GM19238 (cell line): ENCODE results near the gene DNAJB14.
A peak's percentile ranks its signal among the peaks of the same experiment; 100 is the strongest.
"Not testable (repeated sequence)": the region's sequence is repeated elsewhere in the genome, so short reads cannot be mapped to it uniquely, and the experiment has no call there.

ENCODE experiments used
- DNase-seq: peaks from one replicate; pipeline ENCODE4 v3.0.0; 2011; ENCODE audit warnings: low spot score; ENCODE audit not compliant: insufficient read length

DNAJB14 gene

GRCh38 chr4:99946356-99947189, at the start of gene DNAJB14:
Gene DNAJB14, minus strand, starts transcription at chr4:99946618. Its CDS starts 47 bp downstream, at chr4:99946571.
- DNase-seq = peak; percentile 44

DNA sequence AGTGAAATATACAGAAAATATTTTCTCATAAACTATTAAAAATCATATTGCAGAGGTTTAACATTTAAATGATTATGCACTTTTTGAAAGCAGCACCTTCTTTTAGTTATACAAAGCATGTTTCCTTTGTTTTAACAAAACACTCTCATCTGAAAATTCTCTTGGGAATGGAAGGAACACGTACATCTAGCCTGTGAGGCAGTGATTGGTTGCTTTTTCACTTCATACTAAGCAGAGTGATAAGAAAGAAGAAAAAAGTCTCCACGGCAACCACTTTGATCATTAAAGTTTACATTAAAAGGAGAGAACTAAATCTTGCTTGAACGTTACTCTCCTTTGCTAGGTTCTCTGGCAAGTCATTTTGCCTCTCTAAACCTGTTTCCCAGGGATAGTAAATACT, 45.3 kb upstream of the DNAJB14 start:
- no peak for DNase-seq

DNA sequence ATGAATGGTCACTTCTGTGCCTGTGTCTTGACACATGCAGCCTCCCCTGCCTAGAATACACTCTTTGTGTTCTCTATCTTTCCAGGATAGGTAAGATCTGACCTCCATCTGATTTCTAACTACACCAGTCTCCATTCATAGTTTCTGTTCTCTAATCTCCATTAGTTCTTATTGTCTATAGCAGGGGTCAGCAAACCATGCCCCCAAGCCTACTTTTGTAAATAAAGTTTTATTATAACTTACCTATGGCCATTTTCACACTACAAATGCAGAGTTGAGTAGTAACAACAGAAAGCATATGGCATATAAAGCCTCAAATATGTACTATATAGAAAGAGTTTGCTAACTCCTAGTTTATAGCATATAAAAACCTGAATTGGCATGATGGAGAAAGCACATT, 41.3 kb upstream of the DNAJB14 start:
- no peak for DNase-seq

GRCh38 chr4:99986792-99987191, 40.4 kb upstream of the DNAJB14 start:
- no peak for DNase-seq

GRCh38 chr4:99983289-99983943, 37.0 kb upstream of the DNAJB14 start:
- DNase-seq = no peak

- DNase-seq = no peak
Measured at GRCh38 chr4:99979872-99980271, 33.5 kb upstream of the DNAJB14 start.

GRCh38 chr4:99971453-99972111, 25.2 kb upstream of the DNAJB14 start:
- DNase-seq = no peak

DNA sequence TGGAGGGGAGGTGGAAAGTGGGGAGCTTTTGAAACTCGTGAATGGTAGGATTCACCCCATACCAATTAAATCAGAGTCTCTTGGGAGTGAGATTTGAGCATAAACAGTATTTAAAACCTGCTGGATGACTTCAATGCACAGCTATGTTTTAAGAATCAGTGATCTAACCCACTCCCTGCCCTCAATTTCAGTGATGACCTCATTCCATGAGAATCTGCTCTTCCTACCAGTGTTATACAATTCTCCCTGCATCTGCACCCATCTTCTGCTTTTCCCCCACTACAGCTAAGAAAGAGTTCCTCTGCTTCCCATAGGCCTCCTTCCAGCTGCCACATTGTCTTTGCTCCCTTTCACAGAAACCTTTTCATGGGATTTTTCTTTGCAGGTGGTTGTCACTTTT, 21.9 kb upstream of the DNAJB14 start:
- DNase-seq = no peak

DNA sequence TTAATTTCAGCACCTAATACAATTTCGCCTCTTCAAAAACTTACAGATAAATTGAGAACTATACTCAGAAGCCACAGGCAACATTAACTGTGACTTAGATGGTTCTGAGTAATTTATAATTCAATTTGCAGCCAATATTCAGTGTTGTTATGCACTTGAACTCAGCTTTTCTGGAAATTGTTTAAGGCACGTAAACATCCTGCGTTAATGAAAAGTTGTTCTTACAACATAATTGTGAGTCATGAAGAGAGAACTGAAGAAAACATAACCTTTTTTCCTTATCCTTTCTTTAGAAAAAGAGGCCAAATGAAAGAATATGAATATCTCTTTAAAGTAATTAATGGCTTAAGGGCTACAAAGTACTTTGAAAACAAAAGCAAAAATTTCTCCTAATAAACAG, 20.3 kb upstream of the DNAJB14 start:
- no peak for DNase-seq

DNA sequence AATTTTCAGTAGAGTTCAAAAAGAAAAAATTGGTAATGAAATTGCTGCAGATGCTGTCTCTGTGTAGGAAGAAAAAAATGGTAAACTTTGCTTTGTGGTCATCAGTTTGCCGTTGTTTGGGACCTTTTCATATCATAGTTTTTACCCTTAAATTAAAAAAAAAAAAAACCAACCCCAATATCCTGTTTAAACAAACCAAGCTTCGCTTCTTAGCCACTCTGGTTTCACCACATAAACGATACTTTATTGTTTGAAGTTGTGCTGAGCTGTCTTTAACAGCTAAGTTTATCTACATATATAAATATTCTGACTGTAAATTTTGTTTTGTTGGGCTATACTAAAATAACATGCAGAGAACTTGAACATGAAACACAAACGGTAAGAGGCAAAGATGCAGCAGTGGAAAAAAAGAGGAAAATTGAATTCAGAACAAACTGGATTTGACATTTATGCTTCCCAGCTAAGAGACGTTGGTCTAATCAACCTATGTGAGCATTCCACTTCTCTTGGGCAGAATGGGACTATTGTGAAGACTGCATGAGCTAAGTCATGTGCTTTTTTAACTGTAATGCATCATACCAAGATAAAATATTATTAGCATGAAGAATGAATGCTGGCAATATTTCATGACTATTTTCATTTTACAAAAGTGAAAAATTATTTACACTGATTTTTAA, 19.4 kb upstream of the DNAJB14 start:
- no peak for DNase-seq

- no peak for DNase-seq
Measured at GRCh38 chr4:99965173-99965572, 18.8 kb upstream of the DNAJB14 start.

DNA sequence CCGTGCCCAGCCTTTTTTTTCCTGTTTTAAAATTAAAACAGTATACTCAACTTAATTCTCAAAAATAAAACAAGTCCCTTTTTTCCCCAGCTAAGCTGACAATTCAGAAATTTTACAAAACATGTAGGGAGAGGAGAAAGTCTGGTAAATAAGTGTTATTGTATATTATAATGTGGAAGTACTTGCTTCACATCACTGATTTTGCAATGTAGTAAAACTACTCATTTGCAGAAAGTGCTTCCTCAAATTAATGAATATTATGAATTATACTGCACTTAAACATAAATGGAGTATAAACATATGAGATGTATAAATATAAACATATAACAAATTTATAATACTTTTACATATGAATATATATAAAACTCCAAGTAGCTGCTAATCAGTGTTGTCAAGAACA, 15.3 kb upstream of the DNAJB14 start:
- no peak for DNase-seq

GRCh38 chr4:99960648-99961047, 14.2 kb upstream of the DNAJB14 start:
- no peak for DNase-seq

DNA sequence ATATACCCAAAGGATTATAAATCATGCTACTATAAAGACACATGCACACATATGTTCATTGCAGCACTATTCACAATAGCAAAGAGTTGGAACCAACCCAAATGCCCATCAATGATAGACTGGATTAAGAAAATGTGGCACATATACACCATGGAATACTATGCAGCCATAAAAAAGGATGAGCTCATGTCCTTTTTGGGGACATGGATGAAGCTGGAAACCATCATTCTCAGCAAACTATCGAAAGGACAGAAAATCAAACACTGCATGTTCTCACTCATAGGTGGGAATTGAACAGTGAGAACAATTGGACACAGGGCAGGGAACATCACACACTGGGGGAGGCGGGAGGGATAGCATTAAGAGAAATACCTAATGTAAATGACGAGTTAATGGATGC, 11.8 kb upstream of the DNAJB14 start:
- not testable (repeated sequence) for DNase-seq

- no peak for DNase-seq
Measured at GRCh38 chr4:99950913-99951254, 4.5 kb upstream of the DNAJB14 start.

GRCh38 chr4:99949999-99950912, 3.8 kb upstream of the DNAJB14 start, which contains the start of gene H2AZ1:
Gene H2AZ1, minus strand, starts transcription at chr4:99950275. Its CDS starts 105 bp downstream, at chr4:99950170.
- DNase-seq = peak; percentile 88

DNA sequence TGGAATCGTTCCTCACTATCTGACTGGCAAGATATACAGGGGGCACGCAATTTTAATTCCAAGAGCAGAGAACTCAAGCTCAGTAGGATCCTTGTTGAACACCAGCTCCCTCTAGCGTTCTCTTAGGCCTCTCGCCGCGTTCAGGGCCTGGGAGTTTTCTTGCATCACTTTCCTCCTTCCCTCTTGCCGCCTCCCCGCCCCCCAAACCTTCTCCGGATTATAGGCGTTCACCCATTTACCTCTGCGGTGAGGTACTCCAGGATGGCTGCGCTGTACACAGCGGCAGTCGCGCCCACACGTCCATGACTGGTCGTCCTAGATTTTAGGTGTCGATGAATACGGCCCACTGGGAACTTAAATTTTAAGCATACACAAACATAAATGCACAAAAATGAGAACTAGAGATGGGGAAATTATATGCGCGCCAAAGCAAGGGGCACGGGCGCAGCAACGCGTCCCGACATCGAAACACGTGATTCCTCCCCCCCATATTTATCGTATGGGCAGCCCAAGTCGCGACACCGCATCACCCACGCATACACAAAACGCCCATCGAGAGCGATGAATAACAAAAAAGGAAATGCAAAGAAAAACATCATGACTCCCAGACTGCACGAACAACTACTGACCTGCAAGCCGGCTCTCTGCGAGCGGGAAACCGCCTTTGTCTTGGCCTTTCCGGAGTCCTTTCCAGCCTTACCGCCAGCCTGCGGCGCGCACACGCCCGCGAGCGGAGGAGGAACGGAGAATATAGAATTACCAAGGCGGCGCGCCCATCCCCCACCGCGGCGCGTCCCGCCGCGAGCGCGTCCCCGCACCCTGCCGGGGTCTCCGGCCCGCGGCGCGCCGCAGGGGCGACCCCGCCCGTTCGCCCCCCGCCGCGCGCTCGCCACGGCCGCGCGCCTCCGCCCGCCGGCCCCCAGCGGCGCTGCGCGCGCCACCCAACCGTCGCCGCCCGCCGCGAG, 2.9 kb upstream of the DNAJB14 start:
- peak; percentile 55 for DNase-seq

DNA sequence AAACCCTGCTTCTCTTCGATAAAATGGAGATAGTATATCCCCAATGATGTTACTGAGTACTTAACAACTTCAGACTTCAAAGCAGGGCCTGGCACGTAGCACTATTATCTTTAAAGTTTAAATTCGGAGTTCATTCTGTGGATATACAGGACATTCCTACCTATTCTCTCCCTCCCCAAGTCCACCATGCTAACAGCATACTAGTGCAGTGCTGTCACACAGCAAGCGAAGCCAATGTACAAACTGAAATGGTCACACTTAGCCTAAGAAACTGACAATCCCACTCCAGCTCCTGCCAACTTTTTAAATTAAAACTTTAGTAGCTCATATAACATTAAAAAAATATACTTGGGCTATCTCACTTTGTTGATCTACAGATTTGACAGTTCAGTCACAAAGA, 1.2 kb upstream of the DNAJB14 start:
- DNase-seq = no peak

DNA sequence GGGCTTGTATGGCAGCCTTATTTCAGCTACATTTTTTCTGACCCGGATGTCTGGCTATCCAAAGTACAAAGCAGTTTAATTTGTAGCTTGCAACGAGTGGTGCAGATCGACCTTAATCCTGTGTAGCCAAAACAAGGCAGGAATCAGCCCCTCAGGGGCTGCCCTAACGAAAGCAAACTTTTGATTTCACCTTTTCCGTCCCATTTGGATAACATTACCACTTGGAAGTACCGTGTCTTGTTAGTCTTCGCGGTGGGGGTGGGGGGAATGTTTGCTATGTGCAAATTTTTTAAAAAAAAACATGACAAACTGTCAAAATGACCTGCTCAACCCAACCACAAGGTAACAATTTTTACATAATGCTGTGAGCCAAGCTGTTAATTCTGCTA, 766 bp upstream of the DNAJB14 start:
- no peak for DNase-seq
